HCT116 (cell line): ENCODE results near the gene TMEM50A. TPM values are rescaled to one million over a fixed set of nuclear protein-coding genes. Genes with fewer than 3 reads are reported as not detected.
"Not testable (repeated sequence)": the region's sequence is repeated elsewhere in the genome, so short reads cannot be mapped to it uniquely, and the experiment has no call there.

Experiments
- ATAC-seq: fragments of 200-7000 bp; cut with Tn5 transposase; 2 replicates; pipeline ENCODE4 v1.9.1; 2020; ENCODE audit warnings: mild to moderate bottlenecking, moderate library complexity
- BruUV-seq: library from RNA; stranded (reverse); fragments of 400-500 nt; replicated peaks from 2 replicates; lab custom pipeline; 2021; lab: Mats Ljungman, UMichigan
- CTCF ChIA-PET: fragments of 300-600 bp; sonication (Branson Sonifier 250); formaldehyde crosslinking; loops from one replicate; lab custom pipeline; 2021; ENCODE audit warnings: antibody characterized with exemption; lab: Charles Lee
- POLR2A ChIA-PET: fragments of 300-600, 350-600 bp; sonication (Branson Sonifier 250); formaldehyde crosslinking; loops from one replicate; lab custom pipeline; 2021; ENCODE audit warnings: antibody characterized with exemption; lab: Charles Lee
- RAD21 ChIA-PET, 2 experiments: fragments of 300-600 bp; sonication (Branson Sonifier 250); formaldehyde crosslinking; loops; one replicate each; lab custom pipeline; 2023; ENCODE audit warnings: low total read pairs in 2 of 2; ENCODE audit not compliant: uncharacterized antibody in 2 of 2, unreplicated experiment in 2 of 2, low non-redundant PET in 1 of 2; lab: Charles Lee
- DNase-seq: peaks from one replicate; pipeline ENCODE4 v3.0.0-alpha.2; 2010; ENCODE audit warnings: low read depth, low spot score
- H2AFZ ChIP-seq: fragments of 200-600 bp; shearing (Covaris generic), sonication (generic); 2 replicates; pipeline ENCODE4 v1.6.1; 2017; ENCODE audit warnings: low read depth, mixed run types, mixed read lengths, antibody characterized with exemption, low read length; ENCODE audit not compliant: poor library complexity, severe bottlenecking
- H3K27ac ChIP-seq: 2 replicates; pipeline ENCODE4 v1.5.1; 2012; ENCODE audit warnings: low read depth, low read length
- H3K27me3 ChIP-seq: fragments of 200-600 bp; sonication (generic); 2 replicates; pipeline ENCODE4 v1.6.1; 2016; ENCODE audit warnings: mixed run types, low read length, mixed read lengths; ENCODE audit not compliant: insufficient read depth
- H3K36me3 ChIP-seq, 2 experiments: fragments of 200-500 bp in 1 of 2; fragments of 200-600 bp in 1 of 2; sonication (Bioruptor generic) in 1 of 2; sonication (generic) in 1 of 2; 2 replicates each; pipeline versions ENCODE4 v1.5.1 to v1.6.1; 2014 to 2016; ENCODE audit warnings: low read length in 2 of 2, inconsistent platforms in 1 of 2, mixed read lengths in 1 of 2, mixed run types in 1 of 2; ENCODE audit not compliant: insufficient read depth in 2 of 2, control insufficient read depth in 1 of 2
- H3K4me1 ChIP-seq, 2 experiments: fragments of 200-600 bp in 1 of 2; sonication (generic) in 1 of 2; 2 replicates each; pipeline versions ENCODE4 v1.5.1 to v1.6.1; 2012 to 2017; ENCODE audit warnings: low read length in 2 of 2, inconsistent platforms in 1 of 2, mild to moderate bottlenecking in 1 of 2, mixed read lengths in 1 of 2, mixed run types in 1 of 2, moderate library complexity in 1 of 2; ENCODE audit not compliant: insufficient read depth in 2 of 2, control insufficient read depth in 1 of 2
- H3K4me2 ChIP-seq: fragments of 200-600 bp; sonication (generic); 2 replicates; pipeline ENCODE4 v1.6.1; 2017; ENCODE audit warnings: mixed run types, low read length, mixed read lengths
- H3K4me3 ChIP-seq, 2 experiments: fragments of 200-600 bp in 1 of 2; sonication (generic) in 1 of 2; replicated peaks in 1 of 2; 2 replicates each; pipeline ENCODE4 v1.5.1; 2011 to 2016; ENCODE audit warnings: low read length in 2 of 2, control low read depth in 1 of 2, low read depth in 1 of 2, mild to moderate bottlenecking in 1 of 2, mixed read lengths in 1 of 2, mixed run types in 1 of 2
- H3K79me2 ChIP-seq: fragments of 200-600 bp; sonication (generic); 2 replicates; pipeline ENCODE4 v1.6.1; 2017; ENCODE audit warnings: mild to moderate bottlenecking, mixed run types, low read length, moderate library complexity, mixed read lengths; ENCODE audit not compliant: insufficient read depth
- H3K9ac ChIP-seq: fragments of 200-600 bp; sonication (generic); 2 replicates; pipeline ENCODE4 v1.6.1; 2016; ENCODE audit warnings: low read length, mixed read lengths
- H3K9me2 ChIP-seq: fragments of 200-600 bp; sonication (generic), shearing (Covaris generic); 2 replicates; pipeline ENCODE4 v1.6.1; 2017; ENCODE audit warnings: mixed run types, mild to moderate bottlenecking, moderate library complexity; ENCODE audit not compliant: insufficient read depth
- H3K9me3 ChIP-seq, 2 experiments: fragments of 200-500 bp in 1 of 2; fragments of 200-600 bp in 1 of 2; sonication (Bioruptor generic) in 1 of 2; sonication (generic) in 1 of 2; 2 replicates each; pipeline ENCODE4 v1.6.1; 2014 to 2017; ENCODE audit warnings: low read length in 2 of 2, mixed read lengths in 2 of 2, inconsistent platforms in 1 of 2, low read depth in 1 of 2, mild to moderate bottlenecking in 1 of 2, mixed run types in 1 of 2, moderate library complexity in 1 of 2; ENCODE audit not compliant: control insufficient read depth in 1 of 2, insufficient read depth in 1 of 2
- H4K20me1 ChIP-seq: fragments of 200-600 bp; sonication (generic), shearing (Covaris generic); 2 replicates; pipeline ENCODE4 v1.6.1; 2017; ENCODE audit warnings: mixed run types, mild to moderate bottlenecking, moderate library complexity; ENCODE audit not compliant: insufficient read depth
- intact Hi-C: fragments of 100-400 bp; cut with micrococcal nuclease; formaldehyde crosslinking; loops from 2 replicates; pipeline ENCODE4 v1.10.0; 2022
- total RNA-seq: library from RNA; stranded (reverse); gene quantifications from one replicate; pipeline ENCODE4 v1.2.1, GENCODE V29; 2021; ENCODE audit not compliant: unreplicated experiment

Gene TMEM50A
- total RNA-seq, 1 experiment from 2014 or later, result 80.7 TPM

DNA sequence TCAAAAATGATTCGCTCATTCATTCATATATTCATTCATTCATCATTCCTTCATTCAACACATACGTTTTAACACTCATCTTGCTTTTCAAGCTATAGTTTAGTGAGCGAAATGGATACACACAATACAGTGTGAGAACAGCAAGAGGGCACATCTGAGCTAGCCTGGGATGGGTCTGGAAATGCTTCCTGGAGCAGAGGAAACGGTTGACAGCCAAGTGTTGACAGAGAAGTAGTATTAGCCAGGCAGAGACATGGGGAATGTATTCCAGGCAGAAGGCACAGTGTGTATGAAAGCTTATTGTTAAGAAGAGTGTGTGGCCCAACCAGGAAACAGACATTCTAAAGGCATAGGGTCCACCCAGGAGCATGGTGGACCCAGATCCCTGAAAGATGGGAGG, 33.2 kb upstream of the TMEM50A start:
- H3K27ac ChIP-seq, H2AFZ ChIP-seq, ATAC-seq, H3K9ac ChIP-seq, H3K36me3 ChIP-seq, H3K4me1 ChIP-seq, H3K79me2 ChIP-seq, H3K4me2 ChIP-seq, H3K27me3 ChIP-seq, H3K9me3 ChIP-seq, CTCF ChIA-PET, DNase-seq, BruUV-seq, H4K20me1 ChIP-seq, intact Hi-C loops, POLR2A ChIA-PET, RAD21 ChIA-PET, H3K9me2 ChIP-seq, H3K4me3 ChIP-seq: not testable (repeated sequence)

- H3K79me2 ChIP-seq, H3K9ac ChIP-seq, H3K27me3 ChIP-seq, H3K4me2 ChIP-seq, H2AFZ ChIP-seq, ATAC-seq, H3K4me1 ChIP-seq, H3K27ac ChIP-seq, BruUV-seq, POLR2A ChIA-PET, intact Hi-C loops, DNase-seq, RAD21 ChIA-PET, CTCF ChIA-PET, H3K9me3 ChIP-seq, H4K20me1 ChIP-seq, H3K9me2 ChIP-seq, H3K36me3 ChIP-seq, H3K4me3 ChIP-seq: not testable (repeated sequence)
Observed at GRCh38 chr1:25308168-25308567, 30.0 kb upstream of the TMEM50A start.

DNA sequence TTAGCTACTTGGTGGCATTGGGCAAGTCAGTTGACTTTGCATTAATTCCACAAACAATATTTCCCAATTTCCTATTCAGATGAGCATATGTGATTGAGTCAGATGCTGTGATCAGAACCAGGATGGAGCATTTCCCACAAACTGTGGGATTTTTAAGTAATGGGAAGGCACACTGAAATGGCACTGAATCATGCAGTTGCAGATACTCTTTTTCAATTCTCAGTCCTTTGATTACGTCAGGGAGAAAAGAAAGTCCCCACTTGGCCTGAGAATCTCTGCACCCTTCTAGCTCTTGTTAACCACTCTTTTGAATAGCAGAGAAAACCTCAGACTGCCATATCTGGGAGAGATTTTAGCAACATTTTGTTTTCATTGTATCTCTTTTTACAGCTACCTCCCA, 29.0 kb upstream of the TMEM50A start:
- H3K9ac ChIP-seq, H3K4me1 ChIP-seq, H3K4me2 ChIP-seq, POLR2A ChIA-PET, H2AFZ ChIP-seq, intact Hi-C loops, H3K79me2 ChIP-seq, H3K9me2 ChIP-seq, H3K36me3 ChIP-seq, ATAC-seq, H4K20me1 ChIP-seq, CTCF ChIA-PET, RAD21 ChIA-PET, H3K27ac ChIP-seq, DNase-seq, H3K4me3 ChIP-seq, BruUV-seq, H3K27me3 ChIP-seq, H3K9me3 ChIP-seq: not testable (repeated sequence)

DNA sequence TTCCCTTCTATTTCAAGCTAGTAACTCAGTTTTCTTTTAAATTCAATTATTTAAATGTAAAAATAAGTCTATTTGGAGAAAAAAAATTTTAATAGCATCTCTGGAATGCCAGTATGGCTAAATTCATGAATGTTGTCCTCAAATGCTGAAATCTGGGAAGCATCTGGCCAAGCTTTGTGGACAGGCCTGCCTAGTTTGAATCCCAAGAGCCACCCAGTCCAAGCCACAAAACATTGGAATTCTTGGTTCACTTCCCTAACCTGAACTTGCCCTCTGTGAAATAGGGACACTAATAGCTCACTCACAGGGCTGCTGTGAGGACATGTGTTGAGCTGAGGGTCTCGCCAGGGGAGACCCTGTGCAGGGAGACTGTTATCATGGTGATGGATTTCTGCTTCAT, 28.6 kb upstream of the TMEM50A start:
- RAD21 ChIA-PET, H3K4me2 ChIP-seq, BruUV-seq, H3K27me3 ChIP-seq, H3K36me3 ChIP-seq, H3K4me1 ChIP-seq, H3K4me3 ChIP-seq, POLR2A ChIA-PET, H4K20me1 ChIP-seq, CTCF ChIA-PET, H2AFZ ChIP-seq, intact Hi-C loops, H3K9ac ChIP-seq, H3K9me2 ChIP-seq, DNase-seq, H3K79me2 ChIP-seq, ATAC-seq, H3K9me3 ChIP-seq, H3K27ac ChIP-seq: not testable (repeated sequence)
